GM19193 (cell line): ENCODE measurements around the gene SPATS1.

Source experiments
- POLR2A ChIP-seq: IDR thresholded peaks from 4 replicates; pipeline ENCODE4 v1.6.1; 2011; ENCODE audit not compliant: insufficient read depth, insufficient read length; ENCODE audit errors: extremely low read depth

SPATS1 gene

DNA sequence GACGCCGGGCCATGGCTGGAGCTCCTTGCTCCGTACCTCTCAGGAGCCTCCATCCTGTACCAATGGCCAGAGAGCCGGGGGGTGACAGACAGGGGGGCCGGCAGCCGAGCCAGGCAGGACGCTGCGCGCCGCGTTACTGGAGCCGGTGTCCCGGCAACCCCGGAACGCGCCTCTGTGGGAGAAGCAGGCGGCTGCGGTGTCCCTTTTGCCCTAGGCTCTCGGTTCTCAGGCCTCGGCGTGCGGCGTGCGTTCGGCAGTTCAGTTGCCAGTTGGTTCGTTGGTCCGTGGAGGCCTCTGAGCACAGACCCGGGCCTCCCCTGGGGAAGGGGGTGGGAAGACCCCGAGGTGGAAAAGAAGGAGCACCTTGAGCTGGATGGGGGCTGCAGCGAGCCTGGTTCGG, at the start of gene SPATS1:
Gene SPATS1, plus strand, starts transcription at position 162 of the 400 bp plus-strand sequence. CDS start 446 bp downstream, outside the sequence.
- no peak for TF ChIP-seq POLR2A

DNA sequence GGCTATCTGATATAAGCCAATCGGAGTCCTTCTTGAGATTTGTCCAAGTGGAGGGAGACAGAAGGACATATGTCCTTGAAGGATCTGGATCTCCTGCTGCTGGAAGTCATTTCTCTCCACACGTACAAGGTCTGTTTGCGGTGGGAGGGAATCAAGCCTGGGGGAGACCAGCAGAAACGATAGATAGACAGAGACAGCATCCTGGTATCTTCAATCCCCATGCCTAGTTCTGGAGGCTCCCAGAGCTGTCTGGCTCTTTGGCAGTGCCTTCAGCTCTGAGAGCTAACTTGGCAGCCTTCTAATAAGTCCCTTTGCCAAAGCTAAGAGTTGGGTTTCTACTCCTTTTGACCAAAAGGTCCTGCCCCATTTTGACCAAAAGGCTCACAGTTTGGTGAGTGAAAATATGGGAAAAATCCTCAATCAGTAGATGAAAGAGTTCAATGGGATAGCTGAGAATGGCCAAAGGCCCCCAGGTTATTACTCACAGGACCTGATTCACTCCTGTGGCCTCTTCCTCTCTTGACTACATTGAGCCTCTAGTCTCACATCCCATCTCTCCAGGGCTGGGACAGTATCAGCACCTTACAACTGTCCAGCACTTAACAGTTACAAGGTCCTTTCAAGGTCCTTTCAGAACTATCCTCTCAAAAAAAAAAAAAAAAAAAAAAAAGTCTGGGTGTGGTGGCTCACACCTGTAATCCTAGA, 49.6 kb upstream of the SPATS1 start:
- no peak for TF ChIP-seq POLR2A

GRCh38 chr6:44294832-44295791, 47.3 kb upstream of the SPATS1 start:
- no peak for TF ChIP-seq POLR2A

- TF ChIP-seq POLR2A, result peak; percentile 26
These were observed 45.1 kb upstream of the SPATS1 start for GRCh38 chr6:44297063-44298038.

GRCh38 chr6:44298055-44298803, 44.2 kb upstream of the SPATS1 start:
- no peak for TF ChIP-seq POLR2A

- TF ChIP-seq POLR2A, result no peak
These were observed 43.6 kb upstream of the SPATS1 start for GRCh38 chr6:44298864-44299263.

GRCh38 chr6:44300292-44300823, 42.1 kb upstream of the SPATS1 start:
- TF ChIP-seq POLR2A, result no peak

DNA sequence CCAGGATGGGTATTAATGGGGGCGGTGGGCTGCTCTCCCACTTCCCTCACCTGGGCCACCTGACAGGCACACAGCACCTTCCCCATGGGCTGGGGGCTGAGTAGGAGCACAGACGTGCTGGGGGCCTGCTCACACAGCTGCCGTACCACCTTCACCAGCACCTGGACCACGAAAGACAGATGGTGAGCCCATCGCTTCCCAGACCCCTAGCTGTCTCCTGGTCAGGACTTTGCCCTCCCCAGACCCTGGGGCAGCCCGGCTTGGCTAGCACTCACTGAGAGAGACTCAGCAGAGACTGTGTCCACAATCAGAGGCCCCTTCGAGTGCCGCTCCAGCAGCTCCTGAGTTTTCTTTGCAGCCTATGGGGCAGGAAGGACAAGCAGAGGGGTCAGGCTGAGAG, 41.3 kb upstream of the SPATS1 start:
- no peak for TF ChIP-seq POLR2A

GRCh38 chr6:44301782-44302564, 40.5 kb upstream of the SPATS1 start:
- no peak for TF ChIP-seq POLR2A

DNA sequence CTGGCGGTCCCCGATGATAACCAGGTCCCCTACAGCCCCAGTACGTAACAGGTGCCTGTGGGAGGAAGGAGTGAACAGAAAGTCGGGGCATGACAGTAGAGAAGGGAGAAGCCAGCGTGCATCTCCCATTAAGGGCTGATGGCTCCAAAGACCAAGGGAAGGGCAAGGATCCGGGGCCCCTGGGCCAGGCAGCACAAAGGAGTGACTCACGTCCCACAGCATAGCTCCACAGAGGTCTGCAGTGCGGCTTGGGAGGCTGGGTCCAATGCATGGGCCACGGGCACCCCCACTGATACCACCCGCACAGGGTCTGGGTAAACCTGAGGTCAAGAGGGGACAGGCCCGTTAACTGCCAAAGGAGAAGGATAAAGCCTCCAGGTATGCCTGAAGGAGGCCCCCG, 39.6 kb upstream of the SPATS1 start:
- TF ChIP-seq POLR2A, result no peak

DNA sequence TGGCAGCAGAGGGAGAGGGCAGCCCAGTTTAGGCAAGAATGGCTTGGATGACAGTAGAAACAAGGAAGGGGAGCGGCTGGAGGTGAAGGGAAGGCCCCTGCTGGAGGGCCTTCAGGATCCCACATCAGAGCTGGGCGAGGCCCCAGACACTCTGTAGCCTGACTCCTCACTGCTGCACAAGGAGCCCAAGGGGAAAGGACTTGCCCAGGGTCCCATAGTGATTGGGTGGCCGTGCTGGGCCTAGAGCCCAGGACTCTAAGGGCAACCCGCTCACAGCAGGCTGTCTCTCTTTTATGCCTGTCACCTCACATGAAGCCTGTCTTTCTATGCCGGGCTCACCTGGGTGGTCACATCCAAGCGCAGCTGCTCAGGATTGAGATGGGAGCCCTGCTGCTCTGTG, 38.6 kb upstream of the SPATS1 start:
- no peak for TF ChIP-seq POLR2A

GRCh38 chr6:44304282-44305199, 37.9 kb upstream of the SPATS1 start:
- TF ChIP-seq POLR2A, result no peak
